ENCODE measurements around the gene KCMF1.
"Not testable (repeated sequence)": the region's sequence is repeated elsewhere in the genome, so short reads cannot be mapped to it uniquely, and the experiment has no call there.

The KCMF1 gene

GRCh38 chr2:84944295-84944909 lies 26.6 kb upstream of the KCMF1 start:
- no peak for TF ChIP-seq POLR2A (IDR thresholded peaks at IDR 0.05; ENCODE audit: low read depth, low read length)
- DNase-seq (ENCODE audit: insufficient read length, low spot score) = no peak

GRCh38 chr2:84945838-84946203 lies 25.1 kb upstream of the KCMF1 start:
- DNase-seq (ENCODE audit: insufficient read length, low spot score); FAIRE-seq: not testable (repeated sequence)

More at GRCh38 chr2:84944295-84944909, 26.6 kb upstream of the KCMF1 start:
- FAIRE-seq = no peak

- TF ChIP-seq POLR2A (IDR thresholded peaks at IDR 0.05; ENCODE audit: low read depth, low read length) = no peak
- DNase-seq (ENCODE audit: insufficient read length, low spot score) (peak; percentile 75), FAIRE-seq (peak; percentile 97)
These were observed 24.6 kb upstream of the KCMF1 start for GRCh38 chr2:84946204-84947009.

GRCh38 chr2:84947010-84947593 lies 23.9 kb upstream of the KCMF1 start:
- no peak for TF ChIP-seq POLR2A (IDR thresholded peaks at IDR 0.05; ENCODE audit: low read depth, low read length)
- no peak for FAIRE-seq
- no peak for DNase-seq (ENCODE audit: insufficient read length, low spot score)

GRCh38 chr2:84953535-84953934 lies 17.4 kb upstream of the KCMF1 start:
- no peak for TF ChIP-seq POLR2A (IDR thresholded peaks at IDR 0.05; ENCODE audit: low read depth, low read length)
- DNase-seq (ENCODE audit: insufficient read length, low spot score) = no peak
- no peak for FAIRE-seq

GRCh38 chr2:84954329-84954728 lies 16.6 kb upstream of the KCMF1 start:
- no peak for TF ChIP-seq POLR2A (IDR thresholded peaks at IDR 0.05; ENCODE audit: low read depth, low read length)
- no peak for FAIRE-seq

GRCh38 chr2:84956334-84957297 lies 14.3 kb upstream of the KCMF1 start:
- no peak for DNase-seq (ENCODE audit: insufficient read length, low spot score)
- FAIRE-seq = no peak
- no peak for TF ChIP-seq POLR2A (IDR thresholded peaks at IDR 0.05; ENCODE audit: low read depth, low read length)

More at GRCh38 chr2:84954329-84954728, 16.6 kb upstream of the KCMF1 start:
- no peak for DNase-seq (ENCODE audit: insufficient read length, low spot score)

GRCh38 chr2:84957771-84958134 lies 13.2 kb upstream of the KCMF1 start:
- FAIRE-seq (no peak), DNase-seq (ENCODE audit: insufficient read length, low spot score) (no peak)
- no peak for TF ChIP-seq POLR2A (IDR thresholded peaks at IDR 0.05; ENCODE audit: low read depth, low read length)

GRCh38 chr2:84958135-84959059 lies 12.6 kb upstream of the KCMF1 start:
- DNase-seq (ENCODE audit: insufficient read length, low spot score) (peak; percentile 67), FAIRE-seq (peak; percentile 92)
- no peak for TF ChIP-seq POLR2A (IDR thresholded peaks at IDR 0.05; ENCODE audit: low read depth, low read length)

GRCh38 chr2:84959095-84959565 lies 11.8 kb upstream of the KCMF1 start:
- no peak for TF ChIP-seq POLR2A (IDR thresholded peaks at IDR 0.05; ENCODE audit: low read depth, low read length)
- DNase-seq (ENCODE audit: insufficient read length, low spot score) (no peak), FAIRE-seq (no peak)

- TF ChIP-seq POLR2A (IDR thresholded peaks at IDR 0.05; ENCODE audit: low read depth, low read length) = no peak
- no peak for FAIRE-seq
- no peak for DNase-seq (ENCODE audit: insufficient read length, low spot score)
These were observed 11.1 kb upstream of the KCMF1 start for GRCh38 chr2:84959566-84960506.

- TF ChIP-seq POLR2A (IDR thresholded peaks at IDR 0.05; ENCODE audit: low read depth, low read length) = no peak
- DNase-seq (ENCODE audit: insufficient read length, low spot score) (no peak), FAIRE-seq (no peak)
These were observed 8.0 kb upstream of the KCMF1 start for GRCh38 chr2:84962917-84963316.

Data from H54 (cell line).